HG03354 (cell line): ENCODE results near the gene SREBF1.
A peak's percentile ranks its signal among the peaks of the same experiment; 100 is the strongest.

ENCODE experiments used
- ATAC-seq: cut with Tn5 transposase; IDR thresholded peaks from one replicate; pipeline ENCODE4 v1.9.1; 2021; ENCODE audit warnings: mild to moderate bottlenecking; ENCODE audit not compliant: unreplicated experiment, poor library complexity, severe bottlenecking

Gene SREBF1

DNA sequence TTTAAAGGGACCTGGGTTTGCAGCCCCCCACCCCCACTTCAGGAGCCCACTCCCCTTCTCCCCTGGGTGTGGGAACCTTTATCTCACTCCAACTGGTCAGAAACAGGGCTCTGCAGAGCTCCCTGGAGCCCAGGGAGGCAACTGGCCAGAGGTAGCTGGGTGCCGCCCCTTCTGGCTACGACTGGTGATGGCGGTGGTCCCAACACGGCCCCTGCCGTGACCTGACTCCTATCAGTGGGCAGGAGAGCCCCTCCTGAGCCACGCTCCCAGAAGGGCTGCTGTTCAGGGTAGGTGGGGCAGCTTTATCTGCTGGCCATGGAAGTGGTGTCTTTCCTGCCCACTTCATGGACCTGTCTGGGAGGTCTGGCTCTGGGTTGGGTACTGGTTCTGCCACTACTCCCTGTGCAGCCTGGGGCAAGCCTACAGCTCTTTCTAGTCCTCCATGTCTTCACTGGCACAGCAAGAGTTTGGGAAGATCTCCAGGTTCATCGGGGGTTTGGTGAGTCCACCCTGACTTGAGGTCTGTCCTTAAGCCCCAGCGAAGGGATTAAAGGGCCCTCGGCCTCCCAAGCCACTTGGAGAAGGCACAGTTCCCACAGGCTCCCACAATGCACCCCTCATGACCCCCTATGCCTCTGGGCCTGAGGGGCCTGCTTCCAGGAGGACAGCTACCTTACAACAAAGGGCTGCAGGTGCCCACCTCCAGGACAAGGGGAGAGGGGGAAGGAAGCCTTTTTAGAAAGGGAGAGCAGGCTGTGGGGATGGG is 5.5 kb upstream of the SREBF1 start:
- ATAC-seq, result no peak

DNA sequence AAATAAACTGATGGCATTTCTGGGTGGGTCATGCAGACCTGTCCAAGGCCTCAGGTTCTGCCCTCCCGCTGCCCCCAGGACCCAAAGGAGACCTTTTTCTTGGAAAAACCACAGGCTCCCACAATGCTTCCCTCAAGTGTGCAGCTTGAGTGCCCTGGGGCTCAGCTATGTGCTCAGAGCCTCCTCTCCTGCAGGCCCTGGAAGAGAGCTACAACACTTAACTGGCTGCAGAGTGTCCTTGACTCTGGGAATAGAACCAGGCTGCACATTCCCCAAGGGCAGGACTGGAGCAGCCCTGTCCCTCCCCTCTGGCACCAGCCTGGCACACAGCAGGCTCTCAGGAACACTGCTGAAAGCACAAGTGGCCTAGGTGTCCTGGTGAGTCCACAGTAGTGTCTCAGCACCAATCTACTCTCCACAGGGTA is 4.8 kb upstream of the SREBF1 start:
- no peak for ATAC-seq

DNA sequence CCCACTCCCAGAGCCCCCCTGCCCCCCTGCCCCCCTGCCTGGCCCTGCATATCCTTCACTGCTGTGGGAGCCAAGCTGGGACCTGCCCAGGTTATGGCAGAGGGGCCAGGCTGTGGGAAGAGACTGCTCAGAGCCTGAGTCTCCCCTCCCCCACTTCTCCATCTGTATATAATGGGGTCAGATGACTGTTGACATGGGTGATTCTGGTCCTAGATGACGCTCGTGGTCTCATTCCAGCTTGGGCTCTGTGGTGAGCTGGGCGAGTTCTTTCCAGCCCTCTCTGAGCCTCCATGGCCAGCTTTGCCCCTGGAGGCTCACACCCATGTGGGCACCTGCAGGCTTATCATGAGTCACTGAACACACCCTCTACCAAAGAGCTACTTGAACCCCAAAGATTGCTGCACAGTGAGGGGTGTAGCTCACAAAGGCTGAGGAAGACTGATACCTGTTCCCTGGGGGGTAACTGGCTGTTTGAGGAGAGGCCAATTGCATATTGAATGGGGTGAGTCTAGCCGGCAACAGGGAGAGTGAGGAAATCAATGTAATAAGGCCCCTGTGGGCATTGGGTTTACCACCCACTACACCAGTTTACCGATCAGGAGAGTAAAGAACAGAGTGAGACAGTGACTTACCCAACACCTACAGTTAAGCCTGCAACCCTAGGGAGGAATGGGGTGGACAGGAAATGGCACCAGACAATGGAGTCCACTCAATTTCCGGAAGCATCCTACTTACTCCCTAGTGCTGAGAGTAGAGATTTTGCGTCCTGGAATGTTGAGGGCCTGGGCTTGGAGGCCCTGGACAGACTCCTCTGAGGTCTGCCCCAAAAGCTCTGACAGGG is 4.2 kb upstream of the SREBF1 start:
- ATAC-seq, result no peak

DNA sequence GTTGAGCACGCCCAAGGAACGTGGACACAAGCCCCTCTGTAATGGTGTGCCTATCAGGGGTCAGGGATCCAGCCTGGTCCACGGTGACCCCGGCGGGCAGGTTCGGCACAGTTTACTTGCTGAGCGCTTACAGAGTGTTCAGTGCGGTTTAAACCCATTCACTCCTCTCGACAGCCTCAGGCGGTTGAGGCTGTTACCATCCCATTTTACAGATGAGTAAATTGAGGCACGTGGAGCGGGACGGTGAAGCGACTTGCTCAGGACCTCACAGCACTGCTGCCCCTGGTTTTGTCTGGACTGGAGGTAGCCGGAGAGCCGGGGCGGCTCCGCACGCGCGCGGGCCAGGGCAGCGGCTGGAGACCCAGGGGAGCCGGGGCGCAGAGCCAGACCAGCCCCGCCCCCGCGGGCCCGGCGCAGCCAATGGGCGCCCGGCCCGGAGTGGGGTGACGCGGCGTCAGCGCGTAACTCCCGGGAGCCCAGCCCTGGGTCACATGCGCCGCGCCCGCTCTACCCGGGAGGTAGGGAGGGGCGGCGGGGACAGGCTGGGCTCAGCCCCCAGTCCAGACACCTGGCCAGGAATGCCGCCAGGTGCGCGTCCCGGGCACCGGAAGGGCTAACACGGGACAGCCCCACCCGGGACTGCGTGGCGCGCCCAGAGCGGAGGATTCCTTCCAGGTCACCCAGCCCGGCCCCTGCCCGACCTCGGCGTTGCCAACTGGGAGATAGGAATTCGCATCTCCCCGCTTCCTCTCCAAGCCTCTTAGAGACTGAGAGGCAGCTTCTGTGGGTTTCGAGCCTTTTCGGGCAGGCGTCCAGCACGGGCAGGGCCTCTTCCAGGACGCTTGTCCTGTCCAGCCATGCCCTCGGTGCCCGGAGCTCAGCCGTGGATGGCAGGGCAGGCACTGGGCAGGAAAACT is 3.3 kb upstream of the SREBF1 start:
- peak; percentile 59 for ATAC-seq

- no peak for ATAC-seq
Observed at GRCh38 chr17:17837966-17838962, 1.5 kb upstream of the SREBF1 start.

- no peak for ATAC-seq
Observed at GRCh38 chr17:17837380-17837821, 615 bp upstream of the SREBF1 start.

DNA sequence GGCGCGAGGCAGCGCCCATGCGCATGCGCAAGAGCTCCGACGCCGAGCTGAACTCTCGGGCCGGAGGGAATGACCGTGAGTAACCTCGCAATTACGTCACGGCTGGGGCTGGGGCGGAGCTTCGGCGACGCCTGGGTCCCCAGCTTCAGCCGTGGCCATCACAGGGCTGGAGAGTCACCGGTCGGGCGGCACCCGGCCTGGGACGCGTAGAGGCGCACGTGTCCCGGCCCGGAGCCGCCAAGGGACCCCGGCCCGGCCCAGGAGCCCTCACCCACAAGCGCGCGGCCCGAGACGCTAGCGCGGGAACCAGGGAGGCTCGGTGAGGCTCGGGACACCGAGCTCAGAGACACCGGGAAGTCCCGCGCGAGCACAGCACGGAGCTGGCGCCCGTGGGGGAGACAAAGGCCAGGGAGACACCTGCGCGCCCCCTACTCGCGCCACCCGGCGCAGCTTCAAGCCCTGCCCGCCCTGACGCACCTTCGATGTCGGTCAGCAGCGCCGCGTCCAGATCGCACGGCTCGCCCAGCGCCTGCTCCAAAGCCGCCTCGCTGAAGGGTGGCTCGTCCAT is 452 bp downstream of the SREBF1 start:
- peak; percentile 59 for ATAC-seq

GRCh38 chr17:17835415-17836249 is 1.2 kb downstream of the SREBF1 start:
- no peak for ATAC-seq

- no peak for ATAC-seq
Observed at GRCh38 chr17:17834974-17835373, 1.8 kb downstream of the SREBF1 start.

GRCh38 chr17:17833658-17834357 is 3.0 kb downstream of the SREBF1 start:
- no peak for ATAC-seq

GRCh38 chr17:17832032-17832363 is 4.8 kb downstream of the SREBF1 start:
- ATAC-seq, result no peak

- no peak for ATAC-seq
Observed at GRCh38 chr17:17831208-17832031, 5.4 kb downstream of the SREBF1 start.

GRCh38 chr17:17830740-17831207 is 6.0 kb downstream of the SREBF1 start:
- ATAC-seq, result no peak

DNA sequence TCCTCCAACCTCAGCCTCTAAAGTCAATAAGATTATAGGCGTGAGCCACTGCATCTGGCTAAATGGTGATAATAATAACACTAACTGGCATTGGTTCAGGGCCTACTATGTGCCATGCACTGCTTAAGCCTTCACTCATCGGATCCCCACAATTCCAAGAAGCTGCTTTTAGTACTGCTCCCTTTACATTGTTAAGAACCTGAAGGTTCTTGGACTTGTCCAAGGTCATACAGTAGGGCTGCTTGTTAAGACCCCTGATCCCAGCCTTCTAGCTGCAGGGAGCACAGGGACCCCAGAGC is 6.6 kb downstream of the SREBF1 start:
- no peak for ATAC-seq

- no peak for ATAC-seq
Observed at GRCh38 chr17:17827826-17828621, 8.8 kb downstream of the SREBF1 start.
